NT2/D1 (cell line): ENCODE measurements around the gene SEL1L3.

Source experiments
- YY1 ChIP-seq: IDR thresholded peaks from 2 replicates; pipeline ENCODE4 v1.6.1; 2011; ENCODE audit not compliant: insufficient read length, insufficient read depth
- ZNF274 ChIP-seq: IDR thresholded peaks from 2 replicates; pipeline ENCODE4 v1.6.1; 2011; ENCODE audit warnings: mild to moderate bottlenecking, low read depth, low read length

- TF ChIP-seq YY1 = no peak
- no peak for TF ChIP-seq ZNF274
These were observed 94.7 kb downstream of the SEL1L3 start for GRCh38 chr4:25767877-25768725.
